Astrocyte (in vitro differentiated cells and primary cell): ENCODE data around the gene PRDM2.

Source experiments
- EZH2 ChIP-seq: IDR thresholded peaks from 2 replicates; pipeline ENCODE4 v1.6.1; 2012; ENCODE audit warnings: mild to moderate bottlenecking, low read length, inconsistent platforms; ENCODE audit not compliant: insufficient read depth
- TF ChIP-seq, protein P1 (sequence below): IDR thresholded peaks from 2 replicates; pipeline ENCODE4 v1.5.1; 2011; ENCODE audit warnings: low read depth, mild to moderate bottlenecking, inconsistent platforms, low read length, moderate library complexity; ENCODE audit not compliant: insufficient read depth

DNA sequence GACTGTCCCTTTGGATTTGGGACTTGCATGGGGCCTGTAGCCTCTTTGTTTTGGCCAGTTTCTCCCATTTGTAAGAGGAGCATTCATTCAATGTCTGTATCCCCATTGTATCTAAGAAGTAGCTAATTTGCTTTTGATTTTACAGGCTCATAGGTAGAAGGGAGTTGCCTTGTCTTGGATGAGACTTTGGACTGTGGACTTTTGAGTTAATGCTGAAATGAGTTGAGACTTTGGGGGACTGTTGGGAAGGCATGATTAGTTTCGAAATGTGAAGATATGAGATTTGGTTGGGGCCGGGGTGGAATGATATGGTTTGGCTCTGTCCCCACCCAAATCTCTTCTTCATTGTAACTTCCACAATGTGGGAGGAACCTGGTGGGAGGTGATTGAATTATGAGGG is 151.7 kb downstream of the PRDM2 start:
- TF ChIP-seq, protein P1, sequence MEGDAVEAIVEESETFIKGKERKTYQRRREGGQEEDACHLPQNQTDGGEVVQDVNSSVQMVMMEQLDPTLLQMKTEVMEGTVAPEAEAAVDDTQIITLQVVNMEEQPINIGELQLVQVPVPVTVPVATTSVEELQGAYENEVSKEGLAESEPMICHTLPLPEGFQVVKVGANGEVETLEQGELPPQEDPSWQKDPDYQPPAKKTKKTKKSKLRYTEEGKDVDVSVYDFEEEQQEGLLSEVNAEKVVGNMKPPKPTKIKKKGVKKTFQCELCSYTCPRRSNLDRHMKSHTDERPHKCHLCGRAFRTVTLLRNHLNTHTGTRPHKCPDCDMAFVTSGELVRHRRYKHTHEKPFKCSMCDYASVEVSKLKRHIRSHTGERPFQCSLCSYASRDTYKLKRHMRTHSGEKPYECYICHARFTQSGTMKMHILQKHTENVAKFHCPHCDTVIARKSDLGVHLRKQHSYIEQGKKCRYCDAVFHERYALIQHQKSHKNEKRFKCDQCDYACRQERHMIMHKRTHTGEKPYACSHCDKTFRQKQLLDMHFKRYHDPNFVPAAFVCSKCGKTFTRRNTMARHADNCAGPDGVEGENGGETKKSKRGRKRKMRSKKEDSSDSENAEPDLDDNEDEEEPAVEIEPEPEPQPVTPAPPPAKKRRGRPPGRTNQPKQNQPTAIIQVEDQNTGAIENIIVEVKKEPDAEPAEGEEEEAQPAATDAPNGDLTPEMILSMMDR, result no peak
- TF ChIP-seq EZH2, result no peak
